Head of caudate nucleus (tissue), 42 donors: ENCODE data around the gene CCDC88A.
"Not testable (repeated sequence)": the region's sequence is repeated elsewhere in the genome, so short reads cannot be mapped to it uniquely, and the experiment has no call there.

Experiments used
- DNase-seq, 42 donors: peaks; one replicate each; pipeline versions ENCODE4 v3.0.0 to v3.0.0-alpha.2; 2020 to 2021; ENCODE audit warnings: mixed read lengths in 7 of 42
- intact Hi-C: fragments of 100-400 bp; cut with DNase I; formaldehyde crosslinking; loops from one replicate; pipeline ENCODE4 v1.15.0; 2022

CCDC88A gene

GRCh38 chr2:55401124-55401523 lies 18.5 kb downstream of the CCDC88A start:
- intact Hi-C loops: no loop called here
- DNase-seq: no peak

GRCh38 chr2:55400332-55400731 lies 19.3 kb downstream of the CCDC88A start:
- no peak for DNase-seq
- intact Hi-C loops: no loop called here

DNA sequence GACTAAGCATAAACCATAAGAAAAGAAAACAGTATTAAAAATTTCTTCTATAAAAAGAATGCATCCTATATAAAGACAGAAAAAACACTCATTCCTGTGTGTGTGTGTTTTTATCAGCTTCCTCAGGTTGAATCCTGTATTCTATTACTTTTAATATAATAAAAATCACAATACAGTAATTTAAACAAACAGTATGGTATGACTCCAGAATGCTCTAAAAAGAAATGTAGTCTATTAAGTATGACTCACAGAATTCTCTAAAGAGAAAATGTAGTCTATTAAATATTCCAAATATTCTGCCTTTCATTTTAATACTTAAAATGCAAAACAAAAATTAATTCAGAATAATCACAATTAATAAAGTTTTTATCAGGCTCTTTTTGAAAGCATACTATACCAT lies 19.8 kb downstream of the CCDC88A start:
- no peak for DNase-seq
- intact Hi-C loops: no loop called here

DNA sequence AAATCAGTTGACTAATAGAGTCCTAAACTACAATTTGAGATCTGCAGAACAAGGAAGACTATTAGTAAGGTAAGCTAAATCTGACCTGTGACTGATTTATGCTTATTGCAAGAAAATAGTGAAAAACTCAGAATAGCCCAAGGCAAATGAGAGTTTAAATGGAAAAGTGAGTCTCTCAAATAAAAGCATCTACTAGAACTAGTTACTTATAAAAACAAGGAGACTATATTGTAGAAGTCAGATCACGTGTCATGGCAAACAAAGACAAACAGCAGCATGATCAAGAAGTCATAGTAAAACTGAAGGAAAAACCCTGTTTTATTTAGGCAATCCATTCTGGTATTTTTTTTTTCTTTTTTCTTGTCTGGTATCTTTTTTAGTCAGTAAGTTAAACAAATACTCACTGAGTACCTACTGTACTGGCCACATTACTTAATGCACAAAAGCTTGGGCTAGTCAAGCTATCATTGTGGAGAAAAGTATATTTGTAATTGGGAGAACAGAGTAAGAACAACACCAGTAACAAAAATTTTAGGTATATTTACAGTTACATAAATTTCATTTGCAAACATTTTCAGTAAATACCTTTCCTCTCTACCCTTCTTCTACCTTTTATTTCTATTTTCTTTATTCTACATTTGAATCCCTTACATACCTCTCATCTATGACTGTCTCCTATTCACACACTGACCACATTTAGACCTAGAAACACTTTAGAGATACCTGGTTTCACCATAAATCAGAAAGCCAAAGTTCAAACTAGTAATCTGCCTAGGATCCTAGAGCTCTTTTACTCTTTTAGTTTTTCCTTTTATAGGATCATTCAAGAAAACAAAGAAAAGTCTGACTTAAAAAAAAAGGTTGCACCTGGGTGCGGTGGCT lies 23.7 kb downstream of the CCDC88A start:
- no peak for DNase-seq
- intact Hi-C loops: no loop called here

- intact Hi-C loops: no loop called here
- DNase-seq: no peak
Observed at GRCh38 chr2:55391615-55392242, 27.9 kb downstream of the CCDC88A start.

DNA sequence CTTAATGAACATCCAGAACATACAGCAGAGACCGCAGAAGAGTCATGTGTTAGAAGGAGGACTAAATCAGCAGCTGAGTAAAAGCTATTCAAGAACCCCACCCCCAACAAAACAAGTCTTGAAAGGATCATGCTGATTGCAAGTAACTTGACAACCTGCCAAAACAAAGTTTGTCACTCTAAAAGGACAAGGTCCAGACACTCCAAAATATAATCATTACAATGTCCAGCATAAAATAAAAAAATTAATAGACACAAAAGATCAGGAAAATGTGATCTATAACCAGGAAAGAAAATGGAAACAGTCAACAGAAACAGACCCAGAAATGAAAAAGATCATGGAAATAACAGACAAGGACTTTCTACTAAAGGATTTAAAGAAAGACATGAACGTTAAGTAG lies 28.5 kb downstream of the CCDC88A start:
- DNase-seq: no peak
- intact Hi-C loops: no loop called here

- DNase-seq, intact Hi-C loops: not testable (repeated sequence)
Observed at GRCh38 chr2:55385516-55385915, 34.1 kb downstream of the CCDC88A start.

DNA sequence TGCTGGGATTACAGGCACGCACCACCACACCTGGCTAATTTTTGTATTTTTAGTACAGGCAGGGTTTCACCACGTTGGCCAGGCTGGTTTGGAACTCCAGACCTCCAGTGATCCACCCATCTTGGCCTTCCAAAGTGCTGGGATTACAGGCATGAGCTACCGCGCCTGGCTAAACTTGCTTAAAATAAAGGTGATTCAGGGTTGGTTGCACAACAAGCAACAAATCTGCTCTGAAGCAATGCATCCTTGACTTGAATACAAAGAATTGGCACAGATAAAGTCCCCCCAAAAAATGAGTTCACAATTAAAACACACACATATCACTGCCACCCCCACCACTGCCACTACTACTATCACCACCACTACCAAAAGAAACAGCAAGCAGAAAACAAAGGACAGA lies 34.9 kb downstream of the CCDC88A start:
- DNase-seq: no peak
- intact Hi-C loops: no loop called here

GRCh38 chr2:55371376-55371775 lies 48.3 kb downstream of the CCDC88A start:
- DNase-seq: no peak
- intact Hi-C loops: no loop called here

DNA sequence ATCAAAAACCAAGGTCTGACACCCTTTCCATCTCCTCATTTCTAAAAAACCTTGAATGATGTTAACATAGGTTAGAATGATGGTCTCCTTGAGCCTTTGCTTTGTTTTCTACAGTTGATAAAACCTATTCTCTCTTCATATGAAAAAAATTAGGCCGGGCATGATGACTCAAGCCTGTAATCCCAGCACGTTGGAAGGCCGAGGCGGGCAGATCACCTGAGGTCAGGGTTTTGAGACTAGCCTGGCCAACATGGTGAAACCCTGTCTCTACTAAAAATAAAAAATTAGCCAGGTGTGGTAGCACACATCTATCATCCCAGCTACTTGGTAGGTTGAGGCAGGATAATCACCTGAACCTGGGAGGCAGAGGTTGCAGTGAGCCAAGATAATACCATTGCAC lies 49.4 kb downstream of the CCDC88A start:
- DNase-seq: no peak
- intact Hi-C loops: no loop called here

DNA sequence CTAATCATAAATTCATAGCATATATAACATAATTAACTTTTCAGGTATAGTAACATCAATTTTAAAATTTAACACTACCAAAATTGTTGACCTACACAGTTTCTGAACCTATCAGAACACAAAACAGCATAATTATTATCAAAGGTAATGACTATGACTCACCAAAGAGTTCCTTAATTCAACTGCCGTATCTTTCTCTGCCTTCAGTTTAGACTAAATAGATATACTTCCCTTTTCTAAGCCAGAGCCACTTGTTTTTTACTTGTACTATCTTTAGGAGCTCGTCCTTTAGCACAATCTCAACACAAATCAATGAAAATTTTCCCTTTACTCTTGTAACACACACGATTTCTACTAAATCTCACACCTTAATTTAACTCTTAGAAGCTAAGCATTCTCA lies 54.4 kb downstream of the CCDC88A start:
- intact Hi-C loops: loop anchor here (5.0 kb wide), 1 partner anchor 52 kb away; the partner anchor contains the start of gene CCDC88A
- no peak for DNase-seq

- intact Hi-C loops: loop anchor here (5.0 kb wide), 1 partner anchor 53 kb away; the partner anchor contains the start of gene CCDC88A
- peak in 31 of 42 donors; percentile 21 to 89 (median 61) for DNase-seq
Observed at GRCh38 chr2:55364189-55365055, 55.2 kb downstream of the CCDC88A start.

- intact Hi-C loops: no loop called here
- DNase-seq: no peak
Observed at GRCh38 chr2:55363636-55364035, 56.0 kb downstream of the CCDC88A start.

GRCh38 chr2:55361465-55362189 lies 58.0 kb downstream of the CCDC88A start:
- no peak for DNase-seq
- intact Hi-C loops: no loop called here

- intact Hi-C loops: loop anchor here (10.0 kb wide), 1 partner anchor 84 kb away; no protein-coding TSS in a partner anchor
Observed at GRCh38 chr2:55358451-55358850, 61.2 kb downstream of the CCDC88A start.

GRCh38 chr2:55357927-55358326 lies 61.7 kb downstream of the CCDC88A start:
- DNase-seq: no peak
- intact Hi-C loops: loop anchor here (10.0 kb wide), 1 partner anchor 83 kb away; no protein-coding TSS in a partner anchor

More at GRCh38 chr2:55358451-55358850, 61.2 kb downstream of the CCDC88A start:
- DNase-seq: no peak

DNA sequence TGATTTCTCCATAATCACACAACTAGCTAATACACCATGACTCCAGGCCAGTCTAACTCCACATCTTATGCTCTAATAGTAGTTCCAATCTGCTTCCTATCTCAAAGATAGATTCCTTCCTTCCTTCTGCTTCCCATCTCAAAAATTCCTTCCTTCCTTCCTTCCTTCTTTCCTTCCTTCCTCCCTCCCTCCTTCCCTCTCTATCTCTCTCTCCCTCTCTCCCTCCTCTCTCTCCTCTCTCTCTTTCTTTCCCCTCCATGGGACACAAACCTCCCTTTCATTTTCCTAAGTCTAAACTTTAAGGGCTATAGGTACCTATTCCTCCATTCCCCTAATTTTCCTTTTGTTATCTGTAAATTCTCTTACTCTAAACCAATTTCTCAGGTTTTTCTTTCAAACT lies 62.5 kb downstream of the CCDC88A start:
- no peak for DNase-seq
- intact Hi-C loops: loop anchor here (10.0 kb wide), 1 partner anchor 82 kb away; no protein-coding TSS in a partner anchor

- intact Hi-C loops: loop anchor here (10.0 kb wide), 1 partner anchor 81 kb away; no protein-coding TSS in a partner anchor
- DNase-seq: not testable (repeated sequence)
Observed at GRCh38 chr2:55356136-55356535, 63.5 kb downstream of the CCDC88A start.
